HG03442 (cell line): ENCODE results near the gene DBP.
"Not testable (repeated sequence)": the region's sequence is repeated elsewhere in the genome, so short reads cannot be mapped to it uniquely, and the experiment has no call there.

ENCODE experiments used
- ATAC-seq: cut with Tn5 transposase; IDR thresholded peaks from one replicate; pipeline ENCODE4 v1.9.1; 2021; ENCODE audit warnings: mild to moderate bottlenecking, moderate library complexity; ENCODE audit not compliant: unreplicated experiment

The DBP gene

GRCh38 chr19:48641850-48642249 is 4.7 kb upstream of the DBP start:
- ATAC-seq: no peak

DNA sequence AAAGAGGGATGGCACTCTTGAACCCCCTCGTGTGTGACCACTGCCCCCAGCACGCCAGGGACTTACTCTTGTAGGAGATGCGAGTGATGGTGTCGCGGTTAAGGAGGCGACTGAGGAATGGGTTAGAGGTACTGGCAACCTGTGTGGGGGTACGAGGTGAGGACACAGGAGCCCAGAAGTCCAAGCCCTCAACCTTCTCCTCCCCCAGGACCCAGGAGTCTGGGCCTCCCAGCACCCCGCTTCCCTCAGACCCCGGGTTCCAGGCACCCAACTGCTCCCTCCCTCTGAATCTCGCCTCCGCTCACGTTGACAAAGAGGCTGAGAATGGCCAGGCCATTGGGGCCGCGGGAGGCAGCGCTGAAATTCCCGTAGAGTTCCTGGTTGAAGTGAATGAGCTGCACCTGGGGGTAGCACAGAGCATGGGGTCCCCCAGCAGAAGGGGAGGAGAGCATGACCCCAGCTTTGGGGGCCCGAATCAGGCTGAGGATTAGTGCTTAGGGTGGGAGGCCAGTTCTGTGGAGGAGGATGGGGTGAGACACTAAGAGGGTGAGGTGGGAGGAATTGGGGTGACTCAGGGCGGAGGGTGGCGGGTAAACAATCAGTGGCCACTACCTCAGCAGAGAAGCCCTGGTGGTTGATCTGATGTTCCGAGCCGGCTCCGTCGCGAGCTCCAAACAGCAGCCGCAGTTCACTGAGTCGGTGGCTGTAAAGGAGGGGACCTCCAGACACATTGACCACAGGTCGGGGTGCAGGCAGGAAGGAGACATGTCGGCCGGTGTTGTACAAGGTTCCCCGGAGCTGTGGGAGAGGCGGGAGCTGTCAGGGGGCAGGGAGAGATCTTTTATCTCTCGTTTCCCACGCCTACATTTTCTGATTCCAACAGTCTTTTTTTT is 2.5 kb upstream of the DBP start:
- no peak for ATAC-seq

GRCh38 chr19:48638831-48639381 is 1.7 kb upstream of the DBP start:
- ATAC-seq: no peak

GRCh38 chr19:48637948-48638830 is 1.0 kb upstream of the DBP start:
- peak; percentile 8 for ATAC-seq

- peak; percentile 73 for ATAC-seq
Observed at GRCh38 chr19:48637449-48637947, 319 bp upstream of the DBP start.

GRCh38 chr19:48635966-48636858 is 967 bp downstream of the DBP start:
- ATAC-seq: no peak

DNA sequence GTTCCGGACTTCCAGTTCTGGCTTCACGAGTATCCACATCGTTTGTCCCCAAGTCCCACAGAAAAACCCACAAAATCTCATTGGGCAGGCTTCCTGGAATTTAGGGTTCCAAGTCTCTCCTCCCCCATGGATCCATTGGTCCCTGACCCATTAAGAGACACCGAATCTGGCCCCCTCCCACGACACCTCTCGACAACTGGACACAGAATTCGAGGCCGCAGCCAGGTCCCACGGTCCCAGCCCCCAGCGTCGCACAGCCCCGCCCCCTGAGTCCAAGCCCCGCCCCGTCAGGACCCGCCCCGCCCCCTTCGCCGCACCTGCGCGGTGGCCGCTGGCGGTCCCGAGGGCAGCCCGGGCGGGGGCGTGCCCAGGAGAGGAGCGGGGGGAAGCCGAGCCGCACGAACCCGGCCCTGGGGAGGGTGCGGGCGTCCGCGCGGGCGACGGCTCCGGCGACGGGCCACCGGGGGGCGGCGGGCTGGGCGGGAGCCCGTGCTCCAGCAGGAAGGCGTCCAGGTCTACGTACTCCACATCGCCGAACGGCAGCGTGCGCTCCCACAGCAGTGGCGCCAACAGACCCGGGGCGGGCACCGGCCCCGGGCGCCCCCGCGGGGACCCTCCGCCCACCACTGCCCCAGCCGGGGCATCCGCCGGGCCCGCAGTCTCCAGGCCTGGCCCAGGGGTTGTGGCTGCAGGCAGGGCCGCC is 1.8 kb downstream of the DBP start:
- no peak for ATAC-seq

- peak; percentile 27 for ATAC-seq
Observed at GRCh38 chr19:48634424-48635262, 2.5 kb downstream of the DBP start.

DNA sequence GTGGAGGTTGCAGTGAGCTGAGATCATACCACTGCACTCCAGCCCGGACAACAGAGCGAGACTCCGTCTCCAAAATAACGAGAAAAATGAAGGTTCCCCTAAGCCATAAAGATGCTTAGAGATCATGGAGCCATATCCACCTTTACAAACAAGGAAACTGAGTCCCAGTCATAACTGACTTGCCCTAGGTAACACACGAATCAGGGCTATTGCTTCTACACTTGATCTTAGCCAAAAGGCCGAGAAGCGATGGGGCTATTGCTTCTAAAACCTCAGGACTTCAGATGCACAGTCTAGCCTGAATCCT is 3.2 kb downstream of the DBP start:
- no peak for ATAC-seq

- no peak for ATAC-seq
Observed at GRCh38 chr19:48633148-48634035, 3.8 kb downstream of the DBP start.

GRCh38 chr19:48632692-48633147 is 4.5 kb downstream of the DBP start:
- ATAC-seq: no peak

DNA sequence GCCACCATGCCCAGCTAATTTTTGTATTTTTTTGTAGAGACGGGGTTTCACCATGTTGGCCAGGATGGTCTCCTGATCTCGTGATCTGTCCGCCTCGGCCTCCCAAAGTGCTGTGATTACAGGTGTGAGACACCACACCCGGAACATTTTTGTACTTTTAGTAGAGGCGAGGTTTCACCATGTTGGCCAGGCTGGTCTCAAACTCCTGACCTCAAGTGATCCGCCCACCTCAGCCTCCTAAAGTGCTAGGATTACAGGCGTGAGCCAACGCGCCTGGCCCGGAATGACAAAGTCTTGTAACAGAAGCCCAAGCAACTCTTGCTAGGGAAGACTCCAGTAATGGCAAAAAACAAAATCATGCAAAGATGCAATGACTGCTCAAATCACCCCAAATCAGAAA is 4.9 kb downstream of the DBP start:
- ATAC-seq: not testable (repeated sequence)

GRCh38 chr19:48631225-48631624 is 6.0 kb downstream of the DBP start:
- no peak for ATAC-seq

GRCh38 chr19:48630296-48631063 is 6.7 kb downstream of the DBP start:
- no peak for ATAC-seq

- no peak for ATAC-seq
Observed at GRCh38 chr19:48629599-48630295, 7.4 kb downstream of the DBP start.

DNA sequence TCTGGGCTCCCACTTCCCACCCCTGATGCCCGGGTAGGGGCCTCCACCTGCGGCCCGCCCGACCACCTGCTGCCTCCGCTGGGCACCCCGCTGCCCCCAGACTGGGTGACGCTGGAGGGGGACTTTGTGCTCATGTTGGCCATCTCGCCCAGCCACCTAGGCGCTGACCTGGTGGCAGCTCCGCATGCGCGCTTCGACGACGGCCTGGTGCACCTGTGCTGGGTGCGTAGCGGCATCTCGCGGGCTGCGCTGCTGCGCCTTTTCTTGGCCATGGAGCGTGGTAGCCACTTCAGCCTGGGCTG is 7.9 kb downstream of the DBP start:
- ATAC-seq: no peak
